ENCODE data around the gene HNRNPA1.
"Not testable (repeated sequence)": the region's sequence is repeated elsewhere in the genome, so short reads cannot be mapped to it uniquely, and the experiment has no call there.

Gene HNRNPA1

GRCh38 chr12:54280468-54281260, at the start of gene HNRNPA1:
Gene HNRNPA1, plus strand, starts transcription at chr12:54280726. Its CDS starts 82 bp downstream, at chr12:54280808.
- no peak within 1 kb of the TSS for H3K27ac Mint-ChIP-seq
- H3K27me3 Mint-ChIP-seq = no peaks in the 10 kb centered on the region
- DNase-seq (peak; percentile 96), ATAC-seq (replicated peaks) (peak; percentile 89 to 90)
- H3K9me3 Mint-ChIP-seq = no peaks in the 10 kb centered on the region
- peaks cover 9 to 22% of the 10 kb centered on the region in 2 donors for H3K36me3 Mint-ChIP-seq
- H3K4me3 Mint-ChIP-seq = no peak within 1 kb of the TSS
- H3K4me1 Mint-ChIP-seq = peaks cover 31 to 54% of the 10 kb centered on the region in 2 donors

GRCh38 chr12:54231269-54231668, 49.3 kb upstream of the HNRNPA1 start:
- not testable (repeated sequence) for H3K27ac Mint-ChIP-seq; H3K9me3 Mint-ChIP-seq; ATAC-seq (replicated peaks); H3K27me3 Mint-ChIP-seq; H3K4me3 Mint-ChIP-seq; DNase-seq
- Mint-ChIP-seq H3K36me3 (peaks cover 24 to 27% of the 10 kb centered on the region in 2 donors), H3K4me1 (peaks cover 25 to 39% of the 10 kb centered on the region in 2 donors)

- ATAC-seq (replicated peaks) (no peak), DNase-seq (no peak)
- no peak overlapping the region for H3K4me3 Mint-ChIP-seq
- H3K4me1 Mint-ChIP-seq = peaks cover 20 to 29% of the 10 kb centered on the region in 2 donors
- peaks cover 27 to 32% of the 10 kb centered on the region in 2 donors for H3K36me3 Mint-ChIP-seq
- H3K27ac Mint-ChIP-seq = no peak overlapping the region
- no peaks in the 10 kb centered on the region for H3K9me3 Mint-ChIP-seq
- no peaks in the 10 kb centered on the region for H3K27me3 Mint-ChIP-seq
Measured at GRCh38 chr12:54232790-54233189, 47.7 kb upstream of the HNRNPA1 start.

GRCh38 chr12:54238531-54238930, 42.0 kb upstream of the HNRNPA1 start:
- Mint-ChIP-seq H3K4me1 (peaks cover 10 to 15% of the 10 kb centered on the region in 2 donors), H3K27me3 (no peaks in the 10 kb centered on the region), H3K9me3 (no peaks in the 10 kb centered on the region), H3K4me3 (no peak overlapping the region), H3K27ac (no peak overlapping the region), H3K36me3 (peaks cover 17 to 45% of the 10 kb centered on the region in 2 donors)
- ATAC-seq (replicated peaks) (no peak), DNase-seq (no peak)

GRCh38 chr12:54239620-54240019, 40.9 kb upstream of the HNRNPA1 start:
- Mint-ChIP-seq H3K4me3 (no peak overlapping the region), H3K36me3 (peaks cover 14 to 43% of the 10 kb centered on the region in 2 donors), H3K4me1 (peaks cover 10 to 15% of the 10 kb centered on the region in 2 donors), H3K9me3 (no peaks in the 10 kb centered on the region), H3K27ac (no peak overlapping the region), H3K27me3 (no peaks in the 10 kb centered on the region)
- no peak for ATAC-seq (replicated peaks)
- DNase-seq = no peak

- DNase-seq (no peak), ATAC-seq (replicated peaks) (no peak)
- Mint-ChIP-seq H3K27me3 (no peaks in the 10 kb centered on the region), H3K4me3 (no peak overlapping the region), H3K27ac (no peak overlapping the region), H3K4me1 (peaks cover 10 to 15% of the 10 kb centered on the region in 2 donors), H3K36me3 (peaks cover 12 to 45% of the 10 kb centered on the region in 2 donors), H3K9me3 (no peaks in the 10 kb centered on the region)
Measured at GRCh38 chr12:54240129-54240528, 40.4 kb upstream of the HNRNPA1 start.

GRCh38 chr12:54240971-54241588, 39.4 kb upstream of the HNRNPA1 start:
- H3K4me1 Mint-ChIP-seq = peaks cover 10 to 15% of the 10 kb centered on the region in 2 donors
- peaks cover 16 to 42% of the 10 kb centered on the region in 2 donors for H3K36me3 Mint-ChIP-seq
- DNase-seq (no peak), ATAC-seq (replicated peaks) (peak; percentile 86 to 87)
- peak overlapping the region; percentile 72 for H3K27ac Mint-ChIP-seq
- H3K9me3 Mint-ChIP-seq = no peaks in the 10 kb centered on the region
- no peaks in the 10 kb centered on the region for H3K27me3 Mint-ChIP-seq
- H3K4me3 Mint-ChIP-seq = peak overlapping the region in 1 of 2 donors; percentile 7

- H3K27me3 Mint-ChIP-seq = no peaks in the 10 kb centered on the region
- H3K4me3 Mint-ChIP-seq = no peak overlapping the region
- DNase-seq (no peak), ATAC-seq (replicated peaks) (no peak)
- H3K4me1 Mint-ChIP-seq = peaks cover 6 to 8% of the 10 kb centered on the region in 2 donors
- no peak overlapping the region for H3K27ac Mint-ChIP-seq
- peaks cover 37 to 46% of the 10 kb centered on the region in 2 donors for H3K36me3 Mint-ChIP-seq
- no peaks in the 10 kb centered on the region for H3K9me3 Mint-ChIP-seq
Measured at GRCh38 chr12:54246011-54246641, 34.4 kb upstream of the HNRNPA1 start.

- DNase-seq (no peak), ATAC-seq (replicated peaks) (no peak)
- Mint-ChIP-seq H3K36me3 (peaks cover 43 to 51% of the 10 kb centered on the region in 2 donors), H3K4me3 (no peak overlapping the region), H3K4me1 (peaks cover 3 to 6% of the 10 kb centered on the region in 2 donors), H3K27ac (no peak overlapping the region), H3K27me3 (no peaks in the 10 kb centered on the region), H3K9me3 (no peaks in the 10 kb centered on the region)
Measured at GRCh38 chr12:54249489-54249888, 31.0 kb upstream of the HNRNPA1 start.

GRCh38 chr12:54251667-54252284, 28.8 kb upstream of the HNRNPA1 start:
- Mint-ChIP-seq H3K9me3 (no peaks in the 10 kb centered on the region), H3K4me3 (no peak overlapping the region), H3K27ac (peak overlapping the region; percentile 51), H3K4me1 (peaks cover 6 to 7% of the 10 kb centered on the region in 2 donors), H3K27me3 (no peaks in the 10 kb centered on the region), H3K36me3 (peaks cover 49 to 55% of the 10 kb centered on the region in 2 donors)
- no peak for DNase-seq
- ATAC-seq (replicated peaks) = peak; percentile 51 to 59

GRCh38 chr12:54253240-54253639, 27.3 kb upstream of the HNRNPA1 start:
- DNase-seq (no peak), ATAC-seq (replicated peaks) (no peak)
- H3K36me3 Mint-ChIP-seq = peaks cover 48 to 57% of the 10 kb centered on the region in 2 donors
- no peaks in the 10 kb centered on the region for H3K27me3 Mint-ChIP-seq
- H3K27ac Mint-ChIP-seq = no peak overlapping the region
- H3K4me1 Mint-ChIP-seq = peaks cover 12 to 17% of the 10 kb centered on the region in 2 donors
- H3K4me3 Mint-ChIP-seq = no peak overlapping the region
- no peaks in the 10 kb centered on the region for H3K9me3 Mint-ChIP-seq

GRCh38 chr12:54257332-54257731, 23.2 kb upstream of the HNRNPA1 start:
- DNase-seq = no peak
- Mint-ChIP-seq H3K9me3 (no peaks in the 10 kb centered on the region), H3K4me1 (peaks cover 19 to 43% of the 10 kb centered on the region in 2 donors), H3K4me3 (no peak overlapping the region), H3K27me3 (no peaks in the 10 kb centered on the region), H3K36me3 (peaks cover 27 to 35% of the 10 kb centered on the region in 2 donors), H3K27ac (peak overlapping the region; percentile 53)
- no peak for ATAC-seq (replicated peaks)

GRCh38 chr12:54258201-54258681, 22.3 kb upstream of the HNRNPA1 start:
- no peak overlapping the region for H3K4me3 Mint-ChIP-seq
- DNase-seq = no peak
- no peak for ATAC-seq (replicated peaks)
- H3K27ac Mint-ChIP-seq = peak overlapping the region; percentile 4
- H3K27me3 Mint-ChIP-seq = no peaks in the 10 kb centered on the region
- H3K4me1 Mint-ChIP-seq = peaks cover 22 to 49% of the 10 kb centered on the region in 2 donors
- peaks cover 25 to 38% of the 10 kb centered on the region in 2 donors for H3K36me3 Mint-ChIP-seq
- H3K9me3 Mint-ChIP-seq = no peaks in the 10 kb centered on the region

Measured in stimulated activated naive B cell treated with anti-CD40 and anti-IgM and Interleukin-4, amounts not matched to agents 10 μg/mL and 1 μg/mL and 100 μg/mL, for 72 hours (primary cell).